D721Med (cell line): ENCODE results near the gene CNTFR.

Source experiments
- DNase-seq: peaks from one replicate; pipeline ENCODE4 v3.0.0; 2011; ENCODE audit warnings: low spot score; ENCODE audit not compliant: insufficient read length
- FAIRE-seq: peaks from 2 replicates; lab custom pipeline; 2011; peaks lifted over from hg19 to GRCh38; lab: Jason Lieb, UNC
- TF ChIP-seq, protein P1 (sequence below): IDR thresholded peaks from 2 replicates; pipeline ENCODE4 v1.5.1; 2012; ENCODE audit warnings: mild to moderate bottlenecking, control low read depth; ENCODE audit not compliant: insufficient read depth; ENCODE audit errors: missing control alignments

CNTFR gene

DNA sequence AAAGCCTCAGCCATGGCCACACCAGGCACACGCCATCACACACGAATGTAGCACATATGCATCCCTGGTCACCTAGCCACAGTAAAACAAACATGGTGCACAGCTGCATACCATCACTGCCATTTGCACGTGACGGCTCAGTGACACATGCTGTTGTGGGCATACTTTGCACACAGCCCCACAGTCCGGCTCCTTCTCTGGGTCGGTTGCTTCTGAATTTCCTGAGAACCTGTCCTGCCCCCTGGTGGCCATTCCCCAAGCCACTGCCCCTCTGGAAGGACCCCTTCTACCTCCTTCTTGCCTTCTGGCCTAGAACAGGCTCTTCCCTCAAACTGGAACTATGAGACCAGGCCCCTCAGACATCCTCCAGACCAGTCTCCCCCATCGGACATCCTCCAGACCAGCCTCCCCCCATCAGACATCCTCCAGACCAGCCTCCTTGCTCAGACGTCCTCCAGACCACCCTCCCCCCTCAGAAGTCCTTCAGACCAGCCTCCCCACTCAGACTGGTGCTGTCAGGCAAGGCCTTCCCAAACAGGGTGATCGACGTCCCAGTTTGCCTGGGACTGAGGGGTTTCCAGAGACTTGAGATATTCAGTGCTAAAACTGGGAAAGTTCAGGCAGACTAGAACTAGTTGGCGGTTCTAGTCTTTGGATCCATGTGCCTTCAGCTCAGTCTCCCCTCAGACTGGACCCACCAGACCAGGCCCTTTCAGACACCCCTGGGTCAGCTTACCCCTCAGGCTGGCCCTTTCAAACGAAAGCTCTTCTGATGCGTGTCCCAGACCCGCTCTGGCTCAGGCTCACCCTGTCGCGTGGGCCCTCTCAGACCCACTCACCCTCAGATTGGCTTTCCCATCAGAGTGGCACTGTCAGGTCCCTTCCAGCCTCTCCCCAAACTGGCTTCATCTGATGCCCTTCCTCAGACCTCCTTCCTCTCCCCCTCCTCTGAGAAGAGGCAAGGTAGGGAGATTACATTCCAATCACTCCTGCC is 42.4 kb downstream of the CNTFR start:
- DNase-seq: no peak
- FAIRE-seq: no peak
- TF ChIP-seq, protein P1, sequence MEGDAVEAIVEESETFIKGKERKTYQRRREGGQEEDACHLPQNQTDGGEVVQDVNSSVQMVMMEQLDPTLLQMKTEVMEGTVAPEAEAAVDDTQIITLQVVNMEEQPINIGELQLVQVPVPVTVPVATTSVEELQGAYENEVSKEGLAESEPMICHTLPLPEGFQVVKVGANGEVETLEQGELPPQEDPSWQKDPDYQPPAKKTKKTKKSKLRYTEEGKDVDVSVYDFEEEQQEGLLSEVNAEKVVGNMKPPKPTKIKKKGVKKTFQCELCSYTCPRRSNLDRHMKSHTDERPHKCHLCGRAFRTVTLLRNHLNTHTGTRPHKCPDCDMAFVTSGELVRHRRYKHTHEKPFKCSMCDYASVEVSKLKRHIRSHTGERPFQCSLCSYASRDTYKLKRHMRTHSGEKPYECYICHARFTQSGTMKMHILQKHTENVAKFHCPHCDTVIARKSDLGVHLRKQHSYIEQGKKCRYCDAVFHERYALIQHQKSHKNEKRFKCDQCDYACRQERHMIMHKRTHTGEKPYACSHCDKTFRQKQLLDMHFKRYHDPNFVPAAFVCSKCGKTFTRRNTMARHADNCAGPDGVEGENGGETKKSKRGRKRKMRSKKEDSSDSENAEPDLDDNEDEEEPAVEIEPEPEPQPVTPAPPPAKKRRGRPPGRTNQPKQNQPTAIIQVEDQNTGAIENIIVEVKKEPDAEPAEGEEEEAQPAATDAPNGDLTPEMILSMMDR: peak; percentile 63

DNA sequence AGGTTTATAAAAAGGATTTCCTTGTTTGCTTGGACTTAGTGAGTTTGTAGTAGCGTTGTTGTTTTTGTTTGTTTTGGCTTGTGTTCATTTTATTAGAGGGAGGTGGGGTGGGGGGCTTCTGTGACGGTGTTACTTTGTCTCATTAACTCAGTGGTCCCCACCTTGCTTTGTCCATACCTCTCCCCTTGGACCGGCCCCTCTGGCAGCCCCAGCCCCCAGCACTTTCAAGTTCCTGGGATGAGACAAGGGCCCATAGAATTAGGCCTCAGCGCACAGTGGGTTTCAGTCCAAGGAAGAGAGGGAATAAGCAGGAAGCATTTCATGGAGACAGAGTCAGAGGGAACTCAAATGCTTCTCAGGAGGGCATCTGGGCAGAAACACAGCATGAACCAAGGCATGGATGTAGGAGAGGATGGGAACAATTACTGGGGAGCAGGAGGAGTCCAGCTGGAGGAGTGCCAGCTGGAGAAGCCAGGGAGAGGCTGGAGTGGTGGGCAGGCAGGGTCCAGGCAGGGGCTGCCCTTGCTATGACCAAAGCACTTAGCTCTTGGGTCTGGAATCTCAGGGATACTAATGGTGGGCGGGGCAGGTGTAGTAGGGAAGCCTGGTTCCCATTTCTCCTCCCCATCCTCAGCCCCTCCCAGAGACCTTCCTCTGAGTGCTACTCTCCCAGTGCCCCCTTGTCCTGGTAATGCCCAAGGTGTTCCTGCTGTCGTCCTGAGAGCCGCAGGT is 43.3 kb downstream of the CNTFR start:
- DNase-seq (no peak), FAIRE-seq (no peak)
- TF ChIP-seq, protein P1: no peak

DNA sequence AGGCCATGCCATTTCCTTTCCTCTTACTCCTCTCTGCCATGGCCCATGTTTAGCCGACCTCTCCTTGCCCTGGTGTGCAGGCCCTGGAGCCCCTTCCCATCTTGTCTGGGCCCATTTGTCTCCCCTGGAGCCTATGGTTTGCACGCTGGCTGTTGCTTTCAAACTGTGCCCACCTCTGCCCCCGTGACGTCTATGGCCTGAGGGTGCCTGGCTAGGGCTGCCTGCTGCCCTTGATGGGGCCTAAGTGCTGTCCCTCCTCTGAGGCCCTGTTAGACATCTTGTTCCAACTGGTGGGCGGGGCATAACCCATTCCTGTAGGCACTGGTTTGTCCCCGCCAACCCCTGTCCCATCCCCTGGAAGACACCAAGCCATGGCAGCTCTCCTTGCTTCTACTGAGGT is 44.0 kb downstream of the CNTFR start:
- TF ChIP-seq, protein P1: no peak
- no peak for FAIRE-seq
- DNase-seq: no peak

DNA sequence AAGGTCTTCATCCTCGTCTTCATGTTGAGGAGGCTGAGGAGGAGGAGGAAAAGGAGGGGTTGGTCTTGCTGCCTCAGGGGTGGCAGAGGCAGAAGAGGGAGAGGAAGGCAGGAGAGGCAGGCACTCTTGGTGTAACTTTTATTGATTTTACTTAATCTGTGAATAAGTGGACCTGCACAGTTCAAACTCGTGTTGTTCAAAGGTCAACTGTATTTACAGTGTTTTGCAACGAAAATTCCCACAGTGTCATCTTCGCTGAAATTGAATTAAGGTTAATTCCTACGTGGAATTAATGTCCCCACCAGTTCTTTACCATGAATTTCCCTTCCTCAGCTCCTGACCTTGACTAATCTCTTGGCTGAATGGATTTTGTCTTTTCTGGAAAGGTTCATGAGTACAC is 45.5 kb downstream of the CNTFR start:
- TF ChIP-seq, protein P1: no peak
- FAIRE-seq: no peak

DNA sequence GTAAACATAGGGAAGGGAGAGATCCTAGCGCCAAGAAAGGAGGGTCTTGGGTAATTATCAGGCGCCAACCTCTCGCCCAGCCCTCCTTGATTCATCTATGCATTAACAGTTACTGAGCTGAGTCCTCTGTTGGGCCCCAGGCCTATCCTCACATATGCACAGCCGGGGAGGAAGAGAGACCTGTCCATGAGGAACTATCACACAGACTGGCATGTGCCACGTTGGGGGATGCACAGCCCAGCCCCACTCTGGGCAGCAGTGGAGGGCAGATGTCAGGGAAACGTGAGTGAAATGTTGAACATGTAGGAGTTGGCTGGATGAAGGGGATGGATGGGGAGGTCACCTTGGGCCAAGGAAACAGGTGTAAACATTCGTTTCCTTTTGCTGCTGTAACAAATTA is 48.0 kb downstream of the CNTFR start:
- no peak for DNase-seq
- TF ChIP-seq, protein P1: no peak
- FAIRE-seq: no peak

More for the DNA sequence above, 45.5 kb downstream of the CNTFR start:
- DNase-seq: no peak

DNA sequence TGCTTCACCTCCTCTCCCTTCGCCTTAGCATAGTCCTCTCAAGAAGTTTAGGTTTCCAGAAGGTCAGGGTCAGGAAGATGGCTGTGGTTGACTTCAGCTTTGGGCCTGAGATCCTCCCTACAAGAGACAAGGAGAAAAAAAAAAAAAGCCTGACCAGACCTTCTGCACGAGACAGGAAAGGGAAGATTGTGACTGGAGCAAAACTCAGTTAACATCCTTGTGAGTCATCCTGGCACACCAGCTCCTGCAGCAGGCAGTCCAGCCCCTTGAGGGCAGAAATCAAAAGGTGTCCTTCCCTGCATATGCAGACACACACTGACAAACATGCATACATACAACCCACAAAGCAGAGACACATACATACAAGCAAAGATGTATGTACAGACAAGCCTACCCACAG is 48.7 kb downstream of the CNTFR start:
- DNase-seq: no peak
- FAIRE-seq: no peak
- TF ChIP-seq, protein P1: no peak
